ENCODE data around the gene SHROOM2. TPM values are rescaled to one million over a fixed set of nuclear protein-coding genes. Genes with fewer than 3 reads are reported as not detected.
A peak's percentile ranks its signal among the peaks of the same experiment; 100 is the strongest.

The SHROOM2 gene
- total RNA-seq, 1 donor from 2014 or later, result 9.6 TPM

GRCh38 chrX:9866633-9867032 is 80.4 kb downstream of the SHROOM2 start:
- ATAC-seq, result peak; percentile 39
- intact Hi-C loops (cut with DNase I), result no loop called here
- Histone ChIP-seq H3K27me3 (no peaks in the 10 kb centered on the region), H3K27ac (peak overlapping the region; percentile 47), H3K9me3 (no peaks in the 10 kb centered on the region), H3K36me3 (no peaks in the 10 kb centered on the region), H3K4me1 (no peaks in the 10 kb centered on the region), H3K4me3 (no peak overlapping the region)
- TF ChIP-seq, protein P1, sequence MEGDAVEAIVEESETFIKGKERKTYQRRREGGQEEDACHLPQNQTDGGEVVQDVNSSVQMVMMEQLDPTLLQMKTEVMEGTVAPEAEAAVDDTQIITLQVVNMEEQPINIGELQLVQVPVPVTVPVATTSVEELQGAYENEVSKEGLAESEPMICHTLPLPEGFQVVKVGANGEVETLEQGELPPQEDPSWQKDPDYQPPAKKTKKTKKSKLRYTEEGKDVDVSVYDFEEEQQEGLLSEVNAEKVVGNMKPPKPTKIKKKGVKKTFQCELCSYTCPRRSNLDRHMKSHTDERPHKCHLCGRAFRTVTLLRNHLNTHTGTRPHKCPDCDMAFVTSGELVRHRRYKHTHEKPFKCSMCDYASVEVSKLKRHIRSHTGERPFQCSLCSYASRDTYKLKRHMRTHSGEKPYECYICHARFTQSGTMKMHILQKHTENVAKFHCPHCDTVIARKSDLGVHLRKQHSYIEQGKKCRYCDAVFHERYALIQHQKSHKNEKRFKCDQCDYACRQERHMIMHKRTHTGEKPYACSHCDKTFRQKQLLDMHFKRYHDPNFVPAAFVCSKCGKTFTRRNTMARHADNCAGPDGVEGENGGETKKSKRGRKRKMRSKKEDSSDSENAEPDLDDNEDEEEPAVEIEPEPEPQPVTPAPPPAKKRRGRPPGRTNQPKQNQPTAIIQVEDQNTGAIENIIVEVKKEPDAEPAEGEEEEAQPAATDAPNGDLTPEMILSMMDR (IDR thresholded peaks at IDR 0.05), result no peak
- no peak for DNase-seq

DNA sequence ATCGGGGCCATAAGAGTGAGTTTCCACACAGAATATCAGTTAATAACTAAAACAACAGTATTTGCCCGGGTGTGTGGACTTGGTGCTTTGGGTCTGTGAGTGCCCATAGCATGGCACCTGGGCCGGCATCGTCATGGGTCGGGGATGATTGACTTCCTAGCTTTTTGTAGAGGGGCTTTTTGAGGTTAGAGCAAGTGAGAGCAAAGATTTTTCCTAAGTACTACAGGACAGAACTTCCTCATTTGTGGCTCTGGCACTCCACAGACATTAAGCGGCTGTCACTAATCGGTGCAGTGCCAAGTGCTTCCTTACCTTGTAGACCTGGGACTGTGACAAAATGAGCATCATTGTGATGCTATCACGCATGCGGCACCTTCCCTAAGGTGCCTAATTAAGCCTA is 81.0 kb downstream of the SHROOM2 start:
- TF ChIP-seq, protein P1 (IDR thresholded peaks at IDR 0.05), result no peak
- H3K27ac ChIP-seq, result peak overlapping the region; percentile 47
- no peak for ATAC-seq

DNA sequence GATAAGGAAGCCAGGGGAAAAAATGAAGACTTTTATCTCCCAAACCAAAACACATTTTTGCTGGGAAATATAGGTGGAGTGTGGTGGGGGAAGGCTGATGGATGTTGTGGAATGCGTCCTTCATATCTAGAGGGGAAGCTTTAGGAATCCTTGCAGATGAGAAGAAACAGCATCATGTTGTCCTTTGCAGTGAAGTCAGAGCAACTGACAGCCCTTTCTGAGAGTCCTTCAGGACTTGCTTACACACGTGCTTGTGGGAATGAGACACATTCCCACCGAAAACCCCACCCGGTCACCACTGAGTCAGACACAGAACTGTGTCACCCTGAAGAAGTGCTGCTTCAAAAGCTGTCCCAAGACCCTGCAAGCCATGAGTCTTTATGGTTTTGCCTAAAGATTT is 81.5 kb downstream of the SHROOM2 start:
- Histone ChIP-seq H3K27me3 (no peaks in the 10 kb centered on the region), H3K36me3 (no peaks in the 10 kb centered on the region), H3K27ac (no peak overlapping the region), H3K9me3 (no peaks in the 10 kb centered on the region), H3K4me1 (no peaks in the 10 kb centered on the region), H3K4me3 (no peak overlapping the region)
- DNase-seq (no peak), ATAC-seq (no peak)
- TF ChIP-seq, protein P1 (IDR thresholded peaks at IDR 0.05), result no peak
- intact Hi-C loops (cut with DNase I), result no loop called here

More for the DNA sequence above, 81.0 kb downstream of the SHROOM2 start:
- H3K4me1 ChIP-seq, result no peaks in the 10 kb centered on the region
- H3K4me3 ChIP-seq, result no peak overlapping the region
- no peak for DNase-seq
- no peaks in the 10 kb centered on the region for H3K27me3 ChIP-seq
- H3K9me3 ChIP-seq, result no peaks in the 10 kb centered on the region
- H3K36me3 ChIP-seq, result no peaks in the 10 kb centered on the region
- intact Hi-C loops (cut with DNase I), result no loop called here

GRCh38 chrX:9871701-9872268 is 85.6 kb downstream of the SHROOM2 start:
- TF ChIP-seq, protein P1 (IDR thresholded peaks at IDR 0.05), result no peak
- ATAC-seq (no peak), DNase-seq (no peak)
- no peaks in the 10 kb centered on the region for H3K36me3 ChIP-seq
- intact Hi-C loops (cut with DNase I), result no loop called here
- H3K9me3 ChIP-seq, result no peaks in the 10 kb centered on the region
- no peaks in the 10 kb centered on the region for H3K27me3 ChIP-seq
- H3K4me3 ChIP-seq, result no peak overlapping the region
- no peak overlapping the region for H3K27ac ChIP-seq
- H3K4me1 ChIP-seq, result no peaks in the 10 kb centered on the region

DNA sequence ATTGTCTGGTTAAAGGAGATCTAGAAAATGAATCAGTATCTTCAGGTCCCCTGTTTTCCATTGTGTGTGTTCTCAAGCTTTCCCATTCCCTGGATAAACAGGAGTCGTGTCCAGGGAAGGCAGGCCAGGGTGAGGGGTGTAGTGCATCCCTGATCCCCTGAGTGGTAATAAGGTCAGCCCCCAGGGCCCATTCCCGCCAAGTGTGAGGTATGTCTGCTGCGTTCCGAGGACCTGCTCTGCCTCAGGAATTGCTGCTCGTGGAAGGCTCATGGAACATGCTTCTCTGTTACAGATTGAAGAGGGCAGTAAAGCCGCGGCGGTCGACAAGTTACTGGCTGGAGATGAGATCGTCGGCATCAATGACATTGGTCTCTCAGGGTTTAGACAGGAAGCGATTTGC is 87.1 kb downstream of the SHROOM2 start:
- TF ChIP-seq, protein P1 (IDR thresholded peaks at IDR 0.05), result no peak
- H3K27ac ChIP-seq, result no peak overlapping the region
- DNase-seq (no peak), ATAC-seq (no peak)
- H3K4me3 ChIP-seq, result no peak overlapping the region
- H3K27me3 ChIP-seq, result no peaks in the 10 kb centered on the region
- H3K36me3 ChIP-seq, result no peaks in the 10 kb centered on the region
- H3K9me3 ChIP-seq, result no peaks in the 10 kb centered on the region
- intact Hi-C loops (cut with DNase I), result no loop called here
- no peaks in the 10 kb centered on the region for H3K4me1 ChIP-seq

DNA sequence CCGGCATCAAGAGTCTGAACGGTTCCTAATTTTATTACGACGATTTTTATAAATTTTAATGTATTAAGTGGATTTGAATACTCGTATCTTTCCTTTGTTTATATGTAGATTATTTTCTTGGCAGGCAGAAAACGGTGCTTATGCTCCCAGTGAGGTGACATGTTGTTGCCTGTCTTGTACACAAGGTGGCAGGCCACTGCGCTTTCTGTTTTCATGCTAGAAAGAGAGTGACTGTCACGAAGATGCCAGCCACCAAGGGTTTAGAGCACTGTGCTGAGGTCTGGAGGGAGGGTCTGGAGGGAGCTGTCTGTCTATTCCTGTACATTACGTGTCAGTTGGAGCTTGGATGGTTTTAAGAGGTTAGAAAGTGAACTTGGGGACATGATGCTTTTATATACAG is 87.7 kb downstream of the SHROOM2 start:
- no peaks in the 10 kb centered on the region for H3K9me3 ChIP-seq
- ATAC-seq, result peak; percentile 90
- DNase-seq, result no peak
- TF ChIP-seq, protein P1 (IDR thresholded peaks at IDR 0.05), result peak; percentile 61
- H3K27ac ChIP-seq, result no peak overlapping the region
- no peaks in the 10 kb centered on the region for H3K36me3 ChIP-seq
- H3K4me1 ChIP-seq, result no peaks in the 10 kb centered on the region
- intact Hi-C loops (cut with DNase I), result no loop called here
- H3K4me3 ChIP-seq, result no peak overlapping the region
- no peaks in the 10 kb centered on the region for H3K27me3 ChIP-seq

Measured in upper lobe of right lung (tissue), 1 donor.